ENCODE measurements around the gene TOP2A.

Gene TOP2A

DNA sequence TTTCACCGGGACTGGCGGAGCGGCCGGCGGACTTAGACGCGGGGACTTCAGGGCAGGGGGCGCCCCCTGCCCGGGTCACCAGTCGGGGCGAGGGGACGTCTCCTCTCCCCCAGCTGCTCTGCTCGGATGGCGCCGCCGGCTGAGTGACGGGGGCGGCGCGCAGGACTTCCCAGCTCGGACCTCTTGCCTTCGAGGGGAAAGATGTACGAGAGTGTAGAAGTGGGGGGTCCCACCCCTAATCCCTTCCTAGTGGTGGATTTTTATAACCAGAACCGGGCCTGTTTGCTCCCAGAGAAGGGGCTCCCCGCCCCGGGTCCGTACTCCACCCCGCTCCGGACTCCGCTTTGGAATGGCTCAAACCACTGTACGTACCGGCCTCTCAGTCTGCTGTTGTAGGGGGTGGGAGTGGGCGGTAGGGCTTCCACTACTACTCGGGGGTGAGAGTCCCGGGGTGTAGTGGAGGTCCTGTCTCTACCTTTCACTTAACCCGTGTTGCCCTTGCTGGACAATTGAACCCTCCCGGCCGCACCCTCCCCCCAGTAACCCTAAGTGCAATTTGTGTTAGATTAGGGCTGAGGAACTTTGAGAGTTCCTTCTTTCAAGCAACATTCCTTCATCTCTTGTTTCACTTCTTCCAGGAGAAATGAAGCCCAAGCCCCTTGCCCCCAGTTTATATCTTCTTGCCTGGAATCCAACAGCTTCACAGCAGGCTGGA is 75.0 kb downstream of the TOP2A start:
- ChIA-PET CTCF (no interaction called here), POLR2A (interaction anchor here (1.2 to 1.4 kb wide), 2 partner anchors 9 to 54 kb away, joined by 3 to 4 read pairs; no protein-coding TSS in a partner anchor)
- DNase-seq (ENCODE audit: extremely low spot score) = no peak
- TF ChIP-seq PKNOX1 (IDR thresholded peaks at IDR 0.05) (no peak), CTBP1 (IDR thresholded peaks at IDR 0.05; ENCODE audit: borderline replicate concordance) (no peak), FOXM1 (IDR thresholded peaks at IDR 0.05; ENCODE audit: borderline replicate concordance) (no peak), NFRKB (IDR thresholded peaks at IDR 0.05) (no peak), ZNF384 (IDR thresholded peaks at IDR 0.05) (no peak), ARNT (IDR thresholded peaks at IDR 0.05) (no peak), SP1 (IDR thresholded peaks at IDR 0.05) (no peak), FOXK2 (IDR thresholded peaks at IDR 0.05) (no peak), LEF1 (IDR thresholded peaks at IDR 0.05; ENCODE audit: borderline replicate concordance) (no peak), FOXA1 (IDR thresholded peaks at IDR 0.05) (no peak), HDGF (IDR thresholded peaks at IDR 0.05; ENCODE audit: borderline replicate concordance) (no peak), SUZ12 (IDR thresholded peaks at IDR 0.05) (no peak), L3MBTL2 (conservative IDR thresholded peaks at IDR 0.05) (no peak)

DNA sequence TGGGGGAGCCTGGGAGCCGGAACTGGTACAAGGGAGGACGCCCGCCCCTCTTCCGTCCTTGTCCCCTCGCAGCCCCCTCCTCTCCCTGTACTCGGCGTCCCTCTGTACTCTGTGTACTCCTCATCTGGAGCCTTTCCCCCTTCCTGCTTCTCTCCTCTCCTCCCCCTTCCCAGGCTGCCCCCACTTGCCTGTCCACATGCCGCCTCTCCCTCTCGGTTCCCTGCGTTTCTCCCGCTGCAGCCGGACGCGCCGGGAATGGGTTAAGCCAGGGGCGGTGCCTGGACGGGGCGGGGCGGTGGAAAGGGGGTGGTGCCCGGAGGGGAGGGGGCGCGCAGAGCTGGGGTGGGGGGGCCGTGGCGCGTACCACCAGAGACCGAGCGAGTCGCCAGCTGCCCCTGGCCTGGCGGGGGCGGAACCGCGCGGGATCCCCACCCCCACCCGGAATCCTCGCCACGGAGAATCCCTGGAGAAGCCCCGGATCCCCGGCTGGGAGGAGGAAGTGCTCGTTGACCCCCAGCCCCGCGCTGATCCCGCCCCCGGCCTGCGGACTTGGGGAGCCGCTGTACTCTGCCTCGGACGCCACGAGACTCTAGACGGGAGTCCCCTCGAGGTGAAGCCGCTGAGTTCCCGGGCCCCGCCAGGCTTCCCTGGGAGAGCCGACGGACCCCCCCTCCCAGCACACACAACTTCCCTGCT is 75.7 kb downstream of the TOP2A start:
- DNase-seq (ENCODE audit: extremely low spot score) = peak; percentile 69
- ChIA-PET CTCF (no interaction called here), POLR2A (interaction anchor here (1.4 kb wide), 1 partner anchor 53 kb away, joined by 3 read pairs; no protein-coding TSS in a partner anchor)
- TF ChIP-seq TARDBP (IDR thresholded peaks at IDR 0.05) = no peak
- no peak for TF ChIP-seq HDGF (IDR thresholded peaks at IDR 0.05; ENCODE audit: borderline replicate concordance)
- peak; percentile 57; the same call in 1 of the 2 replicates for TF ChIP-seq L3MBTL2 (conservative IDR thresholded peaks at IDR 0.05)
- TF ChIP-seq SUZ12 (IDR thresholded peaks at IDR 0.05) = no peak

- TF ChIP-seq FOXK2 (IDR thresholded peaks at IDR 0.05) (no peak), LEF1 (IDR thresholded peaks at IDR 0.05; ENCODE audit: borderline replicate concordance) (no peak), TARDBP (IDR thresholded peaks at IDR 0.05) (no peak)
- ChIA-PET POLR2A (interaction anchor here (0.9 to 1.4 kb wide), 5 partner anchors 22 to 52 kb away, joined by 3 to 7 read pairs (median 4); partner anchors contain the start of gene RARA), CTCF (interaction anchor here (0.5 to 0.8 kb wide), 3 partner anchors 14 to 1213 kb away, joined by 3 to 4 read pairs (median 3); no protein-coding TSS in a partner anchor)
- peak; percentile 61 for DNase-seq (ENCODE audit: extremely low spot score)
These were observed 76.6 kb downstream of the TOP2A start for GRCh38 chr17:40340880-40341807.

- no peak for DNase-seq (ENCODE audit: extremely low spot score)
- POLR2A ChIA-PET = interaction anchor here (1.1 to 1.2 kb wide), 3 partner anchors 21 to 33 kb away, joined by 4 to 7 read pairs (median 4); partner anchors contain the start of gene RARA
- CTCF ChIA-PET = interaction anchor here (0.6 to 0.8 kb wide), 2 partner anchors 15 to 1212 kb away, joined by 3 read pairs; no protein-coding TSS in a partner anchor
- TF ChIP-seq FOXK2 (IDR thresholded peaks at IDR 0.05) (no peak), FOXA1 (IDR thresholded peaks at IDR 0.05) (no peak), HDGF (IDR thresholded peaks at IDR 0.05; ENCODE audit: borderline replicate concordance) (no peak), SP1 (IDR thresholded peaks at IDR 0.05) (no peak), ELF4 (IDR thresholded peaks at IDR 0.05) (no peak), SUZ12 (IDR thresholded peaks at IDR 0.05) (no peak), BHLHE40 (IDR thresholded peaks at IDR 0.05; ENCODE audit: borderline replicate concordance) (no peak), LEF1 (IDR thresholded peaks at IDR 0.05; ENCODE audit: borderline replicate concordance) (no peak), NFRKB (IDR thresholded peaks at IDR 0.05) (no peak), ARNT (IDR thresholded peaks at IDR 0.05) (no peak), FOXM1 (IDR thresholded peaks at IDR 0.05; ENCODE audit: borderline replicate concordance) (no peak), L3MBTL2 (conservative IDR thresholded peaks at IDR 0.05) (no peak), ZNF384 (IDR thresholded peaks at IDR 0.05) (no peak), TARDBP (IDR thresholded peaks at IDR 0.05) (no peak), PKNOX1 (IDR thresholded peaks at IDR 0.05) (no peak), CTBP1 (IDR thresholded peaks at IDR 0.05; ENCODE audit: borderline replicate concordance) (no peak)
These were observed 77.4 kb downstream of the TOP2A start for GRCh38 chr17:40340327-40340726.

DNA sequence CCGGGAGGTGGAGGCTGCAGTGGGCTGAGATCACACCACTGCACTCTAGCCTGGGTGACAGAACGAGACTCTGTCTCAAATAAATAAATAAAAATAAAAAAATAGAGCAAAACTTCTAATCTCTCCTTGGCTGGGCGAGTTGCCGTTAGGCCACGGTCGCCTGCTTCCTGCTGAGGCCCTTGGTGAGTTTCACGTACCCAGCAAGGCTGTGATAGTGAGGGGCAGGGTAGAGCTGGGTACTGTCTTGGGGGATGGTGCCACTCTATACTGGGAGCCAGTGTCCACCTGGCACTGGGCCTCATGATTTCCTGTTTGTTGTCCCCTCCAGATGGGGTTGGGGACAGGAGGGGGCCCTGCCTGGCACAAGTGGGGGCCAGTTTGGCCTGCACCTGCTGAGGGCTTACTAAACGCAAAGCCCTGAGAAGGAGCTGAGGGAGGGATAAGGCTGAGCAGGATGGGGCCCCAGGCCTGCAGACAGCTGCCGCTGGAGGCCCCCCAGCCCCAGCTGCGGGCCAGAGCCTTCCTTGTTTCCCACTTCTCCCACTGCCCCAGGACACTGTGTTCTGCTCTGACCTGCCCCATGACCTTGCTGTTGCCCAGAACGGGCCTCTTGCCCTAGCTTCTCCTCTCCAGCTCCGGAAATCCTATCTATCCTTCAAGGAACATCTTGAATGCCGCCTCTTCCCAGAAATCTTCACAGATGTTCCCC is 78.6 kb downstream of the TOP2A start:
- DNase-seq (ENCODE audit: extremely low spot score) = no peak
- POLR2A ChIA-PET = no interaction called here
- CTCF ChIA-PET = interaction anchor here (0.9 kb wide), 1 partner anchor 22 kb away, joined by 3 read pairs; no protein-coding TSS in a partner anchor
- no peak for TF ChIP-seq HDGF (IDR thresholded peaks at IDR 0.05; ENCODE audit: borderline replicate concordance)
- TF ChIP-seq FOXK2 (IDR thresholded peaks at IDR 0.05) = no peak
- no peak for TF ChIP-seq PKNOX1 (IDR thresholded peaks at IDR 0.05)
- no peak for TF ChIP-seq SUZ12 (IDR thresholded peaks at IDR 0.05)
- no peak for TF ChIP-seq LEF1 (IDR thresholded peaks at IDR 0.05; ENCODE audit: borderline replicate concordance)
- no peak for TF ChIP-seq CTBP1 (IDR thresholded peaks at IDR 0.05; ENCODE audit: borderline replicate concordance)
- TF ChIP-seq ELF4 (IDR thresholded peaks at IDR 0.05) = no peak
- no peak for TF ChIP-seq SP1 (IDR thresholded peaks at IDR 0.05)
- TF ChIP-seq FOXM1 (IDR thresholded peaks at IDR 0.05; ENCODE audit: borderline replicate concordance) = no peak
- no peak for TF ChIP-seq L3MBTL2 (conservative IDR thresholded peaks at IDR 0.05)
- no peak for TF ChIP-seq NFRKB (IDR thresholded peaks at IDR 0.05)
- no peak for TF ChIP-seq ZNF384 (IDR thresholded peaks at IDR 0.05)
- no peak for TF ChIP-seq TARDBP (IDR thresholded peaks at IDR 0.05)
- no peak for TF ChIP-seq FOXA1 (IDR thresholded peaks at IDR 0.05)
- TF ChIP-seq ARNT (IDR thresholded peaks at IDR 0.05) = no peak
- TF ChIP-seq BHLHE40 (IDR thresholded peaks at IDR 0.05; ENCODE audit: borderline replicate concordance) = no peak

Measured in HEK293T (cell line).